Loucy (cell line): ENCODE measurements around the gene HUS1.

Source experiments
- H2AFZ ChIP-seq: fragments of 200-600 bp; sonication (generic); 2 replicates; pipeline ENCODE4 v1.6.0; 2016; ENCODE audit warnings: antibody characterized with exemption, mild to moderate bottlenecking, low read length, moderate library complexity
- H3F3A ChIP-seq: fragments of 200-600 bp; 2 replicates; pipeline ENCODE4 v1.6.0; 2016; ENCODE audit warnings: antibody characterized with exemption, low read depth, mild to moderate bottlenecking
- H3K27me3 ChIP-seq: fragments of 200-600 bp; sonication (generic); 2 replicates; pipeline ENCODE4 v1.6.1; 2014; ENCODE audit warnings: low read length, mild to moderate bottlenecking; ENCODE audit not compliant: insufficient read depth, poor library complexity, severe bottlenecking
- H3K36me3 ChIP-seq: fragments of 200-600 bp; sonication (generic); 2 replicates; pipeline ENCODE4 v1.6.1; 2016; ENCODE audit warnings: low read length; ENCODE audit not compliant: insufficient read depth
- H3K4me1 ChIP-seq: fragments of 200-600 bp; sonication (generic); 2 replicates; pipeline ENCODE4 v1.5.1; 2014; ENCODE audit warnings: low read length, mild to moderate bottlenecking; ENCODE audit not compliant: insufficient read depth, poor library complexity, severe bottlenecking
- H3K4me2 ChIP-seq: fragments of 200-600 bp; sonication (generic); 2 replicates; pipeline ENCODE4 v1.6.0; 2014; ENCODE audit warnings: antibody characterized with exemption, low read length, low read depth, mild to moderate bottlenecking; ENCODE audit not compliant: poor library complexity, severe bottlenecking
- H3K4me3 ChIP-seq: fragments of 200-600 bp; sonication (generic); 2 replicates; pipeline ENCODE4 v1.5.1; 2014; ENCODE audit warnings: low read length, mild to moderate bottlenecking, mixed read lengths; ENCODE audit not compliant: poor library complexity, severe bottlenecking
- H3K79me2 ChIP-seq: fragments of 200-600 bp; sonication (generic); 2 replicates; pipeline ENCODE4 v1.6.1; 2014; ENCODE audit warnings: low read length; ENCODE audit not compliant: insufficient read depth
- H3K9ac ChIP-seq: fragments of 200-600 bp; sonication (generic); 2 replicates; pipeline ENCODE4 v1.6.0; 2014; ENCODE audit warnings: mild to moderate bottlenecking, low read depth, low read length, moderate library complexity; ENCODE audit not compliant: poor library complexity, severe bottlenecking
- H3K9me2 ChIP-seq: fragments of 200-600 bp; sonication (generic); replicated peaks from 2 replicates; pipeline ENCODE4 v1.6.1; 2016; ENCODE audit warnings: low read depth, low read length, mixed read lengths
- H3K9me3 ChIP-seq: fragments of 200-600 bp; sonication (generic); 2 replicates; pipeline ENCODE4 v1.6.1; 2014; ENCODE audit warnings: mild to moderate bottlenecking, antibody characterized with exemption, low read length, low read depth; ENCODE audit not compliant: insufficient read depth
- H4K20me1 ChIP-seq: fragments of 200-600 bp; sonication (generic); 2 replicates; pipeline ENCODE4 v1.6.0; 2014; ENCODE audit warnings: antibody characterized with exemption, low read length, mild to moderate bottlenecking; ENCODE audit not compliant: insufficient read depth, poor library complexity, severe bottlenecking
- EZH2phosphoT487 ChIP-seq: fragments of 200-600 bp; IDR thresholded peaks from 2 replicates; pipeline ENCODE4 v1.6.1; 2018; ENCODE audit warnings: antibody characterized with exemption, mild to moderate bottlenecking, moderate library complexity, borderline replicate concordance
- TF ChIP-seq, protein P1 (sequence below): fragments of 200-600 bp; sonication (generic); conservative IDR thresholded peaks from 2 replicates; pipeline ENCODE4 v1.5.1; 2014; ENCODE audit warnings: mild to moderate bottlenecking, antibody characterized with exemption, low read length

HUS1 gene

DNA sequence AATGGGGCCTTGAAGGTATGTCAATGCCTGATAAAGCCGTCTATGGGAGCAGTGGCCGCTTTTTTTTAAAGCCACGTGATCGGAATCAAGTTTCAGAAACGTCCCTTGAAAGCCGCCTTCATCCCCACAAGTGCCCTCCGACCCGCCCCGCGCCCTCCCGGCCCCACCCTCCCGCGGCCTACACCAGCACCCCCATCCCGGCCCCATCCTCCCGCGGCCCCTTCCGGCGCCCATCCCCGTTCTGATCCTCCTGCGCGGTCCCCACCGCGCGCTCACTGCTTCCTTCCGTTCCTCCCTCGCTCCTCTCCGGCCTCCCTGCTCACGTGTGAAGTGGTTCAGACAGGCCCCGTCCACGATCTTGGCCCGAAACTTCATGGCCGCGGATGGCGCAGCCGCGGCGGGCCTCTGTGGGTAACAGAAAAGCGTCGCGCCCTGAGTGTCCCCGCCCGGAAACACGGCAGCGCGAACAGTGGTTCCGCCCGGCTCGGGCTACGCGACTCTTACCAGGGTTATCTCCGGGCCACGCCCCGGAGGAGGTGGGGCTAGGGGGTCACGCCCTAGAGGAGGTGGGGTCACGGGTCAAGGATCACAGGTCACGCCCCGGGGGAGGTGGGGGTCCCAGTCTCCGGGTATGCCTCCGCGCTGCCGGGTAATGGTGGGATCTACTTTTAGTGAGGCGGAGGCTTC is at the start of gene HUS1:
TSS of gene HUS1 (minus strand) at position 471 of the 687 bp plus-strand sequence. CDS start at position 375, 96 bp downstream.
- H3K79me2 ChIP-seq, result 0 out of 2 replicates have a peak, but pooled peaks cover 6% of the 10 kb centered on the region
- H3K27me3 ChIP-seq, result peaks cover 12% of the 10 kb centered on the region
- H3K4me2 ChIP-seq, result peak within 1 kb of the TSS; percentile 100
- H3K36me3 ChIP-seq, result no peaks in the 10 kb centered on the region; the same call in 1 of the 2 replicates
- H3K9me3 ChIP-seq, result no peaks in the 10 kb centered on the region
- H4K20me1 ChIP-seq, result no peaks in the 10 kb centered on the region
- H2AFZ ChIP-seq, result peak within 1 kb of the TSS; percentile 98
- peak within 1 kb of the TSS; percentile 96 for H3K9ac ChIP-seq
- H3F3A ChIP-seq, result peaks cover 9% of the 10 kb centered on the region
- peaks cover 11% of the 10 kb centered on the region for H3K4me1 ChIP-seq
- no peak for TF ChIP-seq EZH2phosphoT487
- TF ChIP-seq, protein P1, sequence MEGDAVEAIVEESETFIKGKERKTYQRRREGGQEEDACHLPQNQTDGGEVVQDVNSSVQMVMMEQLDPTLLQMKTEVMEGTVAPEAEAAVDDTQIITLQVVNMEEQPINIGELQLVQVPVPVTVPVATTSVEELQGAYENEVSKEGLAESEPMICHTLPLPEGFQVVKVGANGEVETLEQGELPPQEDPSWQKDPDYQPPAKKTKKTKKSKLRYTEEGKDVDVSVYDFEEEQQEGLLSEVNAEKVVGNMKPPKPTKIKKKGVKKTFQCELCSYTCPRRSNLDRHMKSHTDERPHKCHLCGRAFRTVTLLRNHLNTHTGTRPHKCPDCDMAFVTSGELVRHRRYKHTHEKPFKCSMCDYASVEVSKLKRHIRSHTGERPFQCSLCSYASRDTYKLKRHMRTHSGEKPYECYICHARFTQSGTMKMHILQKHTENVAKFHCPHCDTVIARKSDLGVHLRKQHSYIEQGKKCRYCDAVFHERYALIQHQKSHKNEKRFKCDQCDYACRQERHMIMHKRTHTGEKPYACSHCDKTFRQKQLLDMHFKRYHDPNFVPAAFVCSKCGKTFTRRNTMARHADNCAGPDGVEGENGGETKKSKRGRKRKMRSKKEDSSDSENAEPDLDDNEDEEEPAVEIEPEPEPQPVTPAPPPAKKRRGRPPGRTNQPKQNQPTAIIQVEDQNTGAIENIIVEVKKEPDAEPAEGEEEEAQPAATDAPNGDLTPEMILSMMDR, result no peak
- H3K9me2 ChIP-seq, result no peaks in the 10 kb centered on the region
- peak within 1 kb of the TSS; percentile 99 for H3K4me3 ChIP-seq

DNA sequence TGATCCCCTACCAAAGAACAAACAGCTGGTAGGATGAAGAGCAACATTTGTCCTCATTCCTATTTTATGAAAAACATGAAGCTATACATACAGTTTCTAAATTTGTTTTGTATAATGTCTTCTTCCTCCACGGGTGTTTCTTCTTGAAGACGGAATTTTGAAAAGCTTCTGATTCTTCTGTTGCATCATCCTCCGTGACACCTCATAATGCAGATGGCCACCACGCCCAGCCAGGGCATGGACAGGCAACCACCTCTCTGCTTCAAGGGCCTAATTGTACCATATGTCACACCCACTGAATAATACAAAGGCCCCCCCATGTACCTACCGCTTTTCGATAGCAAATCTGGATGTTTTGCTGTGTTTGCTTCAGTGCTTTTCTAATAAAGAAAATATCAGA is 49.5 kb upstream of the HUS1 start, which contains the start of gene SUN3:
TSS of gene SUN3 (minus strand) at position 170 of the 400 bp plus-strand sequence. CDS start at position 1, 169 bp downstream.
- H3K4me2 ChIP-seq, result no peak within 1 kb of the TSS
- H3K4me3 ChIP-seq, result no peak within 1 kb of the TSS
- no peak for TF ChIP-seq EZH2phosphoT487
- TF ChIP-seq, protein P1, result no peak
- H3K9ac ChIP-seq, result no peak within 1 kb of the TSS
- H3K27me3 ChIP-seq, result no peaks in the 10 kb centered on the region
- no peaks in the 10 kb centered on the region for H3K36me3 ChIP-seq
- H3K9me2 ChIP-seq, result no peaks in the 10 kb centered on the region
- H3K9me3 ChIP-seq, result no peaks in the 10 kb centered on the region
- H4K20me1 ChIP-seq, result no peaks in the 10 kb centered on the region
- H2AFZ ChIP-seq, result no peak within 1 kb of the TSS
- H3K4me1 ChIP-seq, result no peaks in the 10 kb centered on the region
- H3F3A ChIP-seq, result no peaks in the 10 kb centered on the region
- H3K79me2 ChIP-seq, result no peaks in the 10 kb centered on the region

DNA sequence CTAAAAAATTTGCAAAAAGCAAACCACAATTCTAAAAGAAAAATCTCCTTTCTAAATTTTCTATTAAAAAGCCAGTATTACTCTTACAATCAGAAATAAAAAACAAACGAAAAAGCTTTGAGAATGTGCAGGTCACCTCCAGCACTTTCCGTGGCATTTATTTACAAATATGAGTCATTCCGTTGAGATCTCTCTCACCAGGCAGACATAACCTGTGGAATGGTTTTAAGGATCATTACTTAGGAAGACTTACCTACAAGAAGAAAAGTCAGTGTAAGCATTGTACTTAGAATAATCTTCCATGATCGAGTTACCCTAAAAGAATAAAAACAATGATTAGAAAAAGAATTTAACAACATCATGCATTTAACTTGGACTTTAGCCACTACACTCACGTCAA is 46.2 kb upstream of the HUS1 start:
- Histone ChIP-seq H3K9me2 (no peaks in the 10 kb centered on the region), H3K9me3 (no peaks in the 10 kb centered on the region), H2AFZ (no peak overlapping the region), H3K79me2 (no peaks in the 10 kb centered on the region), H4K20me1 (no peaks in the 10 kb centered on the region), H3K4me3 (no peak overlapping the region), H3F3A (no peaks in the 10 kb centered on the region), H3K4me1 (no peaks in the 10 kb centered on the region), H3K36me3 (no peaks in the 10 kb centered on the region), H3K9ac (no peak overlapping the region), H3K27me3 (no peaks in the 10 kb centered on the region), H3K4me2 (no peak overlapping the region)
- TF ChIP-seq, protein P1, result no peak
- no peak for TF ChIP-seq EZH2phosphoT487
